IPS-18c (cell line): ENCODE data around the gene ATP1A4.
"Not testable (repeated sequence)": the region's sequence is repeated elsewhere in the genome, so short reads cannot be mapped to it uniquely, and the experiment has no call there.

ENCODE experiments used
- H3K4me3 ChIP-seq: 2 replicates; pipeline ENCODE4 v1.7.0; 2013; ENCODE audit warnings: low read depth, mild to moderate bottlenecking, low read length, moderate library complexity; ENCODE audit not compliant: insufficient read depth
- H3K9me3 ChIP-seq: one replicate; pipeline ENCODE4 v1.6.1; 2013; ENCODE audit warnings: mild to moderate bottlenecking, low read length, moderate library complexity; ENCODE audit not compliant: control insufficient read depth, insufficient read depth

ATP1A4 gene

DNA sequence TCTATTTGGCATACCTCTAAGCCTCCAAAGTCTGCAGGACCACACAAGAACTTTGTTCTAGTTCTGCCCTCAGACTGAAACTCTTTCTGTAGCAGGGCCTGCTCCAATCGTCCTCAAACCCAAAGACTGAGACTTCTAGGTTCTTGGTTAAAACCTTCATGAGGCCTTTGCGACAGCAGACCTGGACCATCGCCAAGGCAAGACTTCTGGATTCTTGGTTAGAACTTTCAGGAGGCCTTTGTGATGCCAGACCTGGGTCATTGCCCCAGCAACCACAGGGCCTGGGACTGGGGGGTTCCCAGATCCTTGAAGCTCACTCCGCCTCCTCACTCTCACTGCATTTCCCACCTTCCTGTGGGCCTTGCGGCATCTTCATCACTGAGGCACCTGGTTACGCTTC, at the start of gene ATP1A4:
TSS of gene ATP1A4 (plus strand) at position 301 of the 400 bp plus-strand sequence. CDS start 438 bp downstream, outside the sequence.
- Histone ChIP-seq H3K4me3 (no peak within 1 kb of the TSS), H3K9me3 (no peaks in the 10 kb centered on the region)

DNA sequence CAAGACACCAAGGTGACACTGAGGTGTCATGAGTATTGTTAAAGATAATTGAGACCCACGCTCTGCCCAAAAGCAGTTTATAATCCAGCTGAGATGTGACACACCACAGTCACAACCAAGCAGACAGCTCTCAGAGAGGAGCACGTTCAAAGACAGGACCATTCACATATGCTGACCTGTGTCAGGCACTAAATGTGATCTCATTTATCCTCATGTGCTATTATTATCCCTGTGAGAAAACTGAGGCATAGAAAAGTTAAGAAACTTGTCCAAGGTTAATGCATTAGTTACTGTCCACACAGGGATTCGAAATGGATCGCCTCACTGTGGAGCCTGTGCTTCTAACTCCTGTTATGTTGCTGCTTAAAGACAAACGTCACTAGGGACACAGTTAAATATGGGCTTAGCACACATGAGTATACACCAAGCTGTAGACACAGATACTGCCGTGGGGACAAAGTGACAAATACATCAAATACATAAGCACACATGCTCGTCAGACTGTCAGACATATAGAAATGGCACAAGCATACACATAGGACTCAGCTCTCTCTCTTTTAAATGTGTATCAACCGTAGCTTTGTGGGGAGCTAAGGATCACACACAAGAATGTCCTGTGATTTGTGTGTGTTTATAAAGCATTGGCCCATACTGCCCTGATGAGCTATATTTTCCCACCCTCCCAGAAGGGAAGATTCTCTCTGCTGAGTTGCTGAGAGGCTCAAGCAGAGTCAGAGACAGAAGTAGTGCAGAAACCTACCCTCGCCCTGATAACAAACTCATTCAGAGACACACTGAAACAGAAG, 49.5 kb upstream of the ATP1A4 start:
- H3K4me3 ChIP-seq: no peak overlapping the region
- H3K9me3 ChIP-seq: no peaks in the 10 kb centered on the region

DNA sequence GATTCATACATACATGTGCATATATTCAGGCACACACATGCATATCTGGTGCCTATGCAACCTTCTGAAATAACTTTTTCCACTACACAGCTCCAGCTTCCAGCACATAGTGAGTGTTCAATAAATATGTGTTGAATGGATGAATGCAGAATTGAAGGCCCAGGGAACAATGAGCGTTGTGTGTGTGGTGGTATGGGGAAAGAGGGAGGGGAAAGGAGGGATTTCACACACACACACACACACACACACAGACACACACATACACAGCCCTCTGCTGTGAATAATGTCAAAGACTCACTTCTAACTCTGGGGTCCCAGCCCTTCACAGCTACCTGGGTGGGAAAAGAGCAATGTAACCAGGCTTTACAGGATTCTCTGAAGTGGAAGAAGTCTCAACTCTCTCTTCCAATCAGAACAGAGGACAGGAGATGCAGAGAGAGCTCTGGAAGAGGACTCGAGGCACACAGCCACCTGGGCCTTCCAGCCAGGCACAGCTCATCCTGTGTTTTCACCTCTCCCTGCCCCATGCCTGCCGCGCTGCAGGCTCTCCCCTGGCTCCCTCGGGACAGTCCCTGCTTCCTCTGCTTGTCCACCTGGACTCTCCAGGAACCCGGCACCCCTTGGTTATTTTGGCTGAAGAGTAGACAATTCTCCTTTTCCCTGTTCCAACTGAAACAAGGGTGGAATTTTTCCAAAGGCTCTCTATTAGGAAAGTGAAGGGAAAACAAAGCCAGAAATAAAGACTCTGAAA, 47.6 kb upstream of the ATP1A4 start:
- Histone ChIP-seq H3K9me3 (no peaks in the 10 kb centered on the region), H3K4me3 (no peak overlapping the region)

DNA sequence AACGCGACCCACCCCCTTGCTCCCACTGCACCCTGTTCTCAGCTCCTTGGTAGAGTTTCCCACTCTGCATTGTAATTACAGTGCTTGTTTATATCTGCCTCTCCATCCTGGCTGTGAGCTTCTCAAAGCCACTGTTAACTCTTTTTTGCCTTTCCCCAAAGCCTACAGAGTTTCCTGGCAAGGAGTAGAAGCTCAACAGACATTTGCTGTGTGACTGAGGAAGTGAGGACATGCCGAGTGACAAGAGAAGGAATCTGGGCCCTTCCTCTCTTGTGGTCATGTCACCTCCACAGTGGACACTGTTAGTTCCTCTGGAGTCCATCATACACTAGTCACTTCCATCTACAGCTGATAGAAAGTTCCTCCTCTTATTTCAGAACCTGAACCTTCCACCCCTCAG, 46.9 kb upstream of the ATP1A4 start:
- Histone ChIP-seq H3K4me3 (no peak overlapping the region), H3K9me3 (no peaks in the 10 kb centered on the region)

DNA sequence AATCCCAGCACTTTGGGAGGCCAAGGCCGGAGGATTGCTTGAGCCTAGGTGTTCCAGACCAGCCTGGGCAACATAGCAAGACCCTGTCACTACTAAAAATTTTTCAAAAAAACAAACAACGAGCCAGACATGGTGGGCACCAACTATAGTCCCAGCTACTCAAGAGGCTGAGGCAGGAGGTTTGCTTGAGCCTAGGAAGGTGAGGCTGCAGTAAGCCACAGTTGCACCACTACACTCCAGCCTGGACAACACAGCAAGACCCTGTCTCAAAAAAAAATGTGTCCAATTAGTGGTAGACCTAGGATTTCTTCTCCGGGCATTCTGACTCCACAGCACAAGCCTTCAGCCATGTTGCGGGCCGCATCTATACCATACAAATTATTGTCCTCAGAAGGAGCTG, 46.2 kb upstream of the ATP1A4 start:
- no peak overlapping the region for H3K4me3 ChIP-seq
- no peaks in the 10 kb centered on the region for H3K9me3 ChIP-seq

DNA sequence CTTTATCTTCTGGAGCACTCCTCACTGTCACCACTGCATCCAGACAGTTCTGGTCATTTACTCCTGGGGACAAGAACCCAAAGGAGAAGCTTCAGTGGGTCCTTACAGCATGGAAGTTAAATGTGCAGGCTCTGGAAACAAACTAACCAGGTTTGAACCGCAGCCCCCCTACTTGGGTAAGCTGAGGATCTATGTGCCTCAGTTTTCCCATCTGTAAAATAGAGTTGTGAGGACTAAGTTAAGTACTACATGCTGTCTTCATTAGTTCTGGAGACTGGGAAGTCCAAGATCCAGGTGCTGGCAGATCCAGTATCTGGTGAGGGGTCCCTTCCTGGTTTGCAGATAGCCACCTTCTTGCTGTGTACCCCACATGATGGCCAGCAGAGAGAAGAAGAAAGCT, 43.9 kb upstream of the ATP1A4 start:
- no peaks in the 10 kb centered on the region for H3K9me3 ChIP-seq

DNA sequence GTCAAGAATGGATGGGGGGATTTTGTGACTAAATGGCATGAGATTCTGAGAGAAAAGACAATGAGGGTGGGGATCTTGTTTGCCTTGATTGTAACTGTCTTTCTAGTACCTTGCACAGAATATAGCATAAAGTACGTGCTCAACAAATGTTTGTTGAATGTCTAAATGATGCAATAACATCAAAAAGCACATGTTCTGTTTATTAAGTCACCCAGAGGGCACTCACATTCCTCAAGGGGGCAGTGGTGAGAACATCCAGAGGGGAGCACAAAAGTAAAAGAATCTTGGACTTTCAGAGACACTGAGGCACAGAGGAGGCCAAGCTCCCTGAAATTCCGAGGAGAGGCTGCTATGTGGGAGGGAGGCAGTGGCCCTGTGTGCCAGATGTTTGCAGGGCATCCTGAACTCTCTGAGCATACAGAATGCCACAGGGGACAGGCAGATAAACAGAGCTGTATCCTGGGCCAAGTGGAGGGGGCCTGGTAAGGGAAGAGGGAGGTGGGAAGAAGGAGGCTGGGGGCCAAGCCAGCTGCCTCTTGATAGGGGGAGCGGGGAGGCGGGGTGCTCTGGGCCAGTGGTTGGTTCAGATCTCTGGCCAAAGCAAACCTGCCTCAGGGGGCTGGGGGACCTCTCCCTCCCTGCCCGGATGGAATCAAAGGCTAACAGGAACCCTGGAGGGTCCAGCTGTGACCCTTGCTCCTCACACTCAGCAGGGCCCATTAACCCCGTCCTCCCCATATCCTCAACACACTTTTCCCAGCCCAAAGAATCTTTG, 42.3 kb upstream of the ATP1A4 start:
- Histone ChIP-seq H3K4me3 (0 out of 2 replicates have a peak overlapping the region, but pooled peaks have one; percentile 0), H3K9me3 (no peaks in the 10 kb centered on the region)

More for the DNA sequence above, 43.9 kb upstream of the ATP1A4 start:
- H3K4me3 ChIP-seq: no peak overlapping the region

DNA sequence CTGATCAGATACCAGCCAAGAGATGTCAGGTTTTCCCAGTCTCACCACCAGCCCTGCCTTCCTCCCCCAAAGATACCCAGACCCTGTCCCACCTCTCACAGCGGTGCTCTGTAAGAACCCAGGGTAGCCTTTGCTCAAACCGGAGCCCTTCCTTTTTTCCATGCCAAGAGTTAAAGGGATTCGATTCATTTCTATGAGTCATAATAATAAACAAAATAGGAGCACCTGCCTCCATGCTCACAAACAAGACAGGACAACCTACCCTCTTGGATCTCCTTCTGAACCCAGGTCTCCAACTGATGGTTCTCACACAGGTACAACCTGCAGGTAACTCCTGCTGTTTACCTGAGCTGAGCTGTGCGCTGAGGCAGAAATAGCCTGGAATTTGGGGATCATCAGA, 41.7 kb upstream of the ATP1A4 start:
- H3K4me3 ChIP-seq: peak overlapping the region; percentile 0; the same call in 1 of the 2 replicates

DNA sequence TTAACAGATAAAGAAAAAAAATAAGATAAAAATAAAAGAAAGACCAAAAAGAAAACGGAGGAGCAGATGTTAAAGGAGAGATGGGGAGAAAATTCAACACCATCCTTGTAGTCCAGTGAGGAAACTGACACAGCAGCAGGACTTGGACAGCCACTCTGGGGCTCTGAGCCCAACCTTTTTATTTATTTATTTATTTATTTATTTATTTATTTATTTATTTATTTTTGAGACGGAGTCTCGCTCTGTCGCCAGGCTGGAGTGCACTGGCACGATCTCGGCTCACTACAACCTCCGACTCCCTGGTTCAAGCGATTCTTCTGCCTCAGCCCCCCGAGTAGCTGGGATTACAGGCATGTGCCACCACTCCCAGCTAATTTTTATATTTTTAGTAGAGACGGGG, 39.9 kb upstream of the ATP1A4 start:
- H3K9me3 ChIP-seq, H3K4me3 ChIP-seq: not testable (repeated sequence)

More for the DNA sequence above, 41.7 kb upstream of the ATP1A4 start:
- no peaks in the 10 kb centered on the region for H3K9me3 ChIP-seq

DNA sequence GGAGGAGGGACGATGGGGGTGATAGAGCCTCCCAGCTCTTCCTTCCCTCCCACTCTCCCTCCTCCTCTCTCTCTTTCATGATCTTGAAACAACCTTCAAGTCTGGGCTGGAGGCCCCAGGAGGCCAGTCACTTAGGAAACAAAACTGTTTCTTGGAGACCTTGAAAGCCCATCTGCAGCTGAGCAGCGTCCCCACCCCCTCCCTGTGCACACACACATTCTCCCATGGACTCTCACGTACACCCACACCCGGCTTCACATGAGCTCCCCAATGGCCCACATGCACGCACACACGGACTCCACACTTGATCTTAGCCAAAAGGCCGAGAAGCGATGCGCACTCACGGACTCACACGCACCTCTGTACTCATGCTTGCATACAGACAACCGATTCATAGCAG, 39.0 kb upstream of the ATP1A4 start:
- H3K9me3 ChIP-seq: peaks cover 2% of the 10 kb centered on the region

DNA sequence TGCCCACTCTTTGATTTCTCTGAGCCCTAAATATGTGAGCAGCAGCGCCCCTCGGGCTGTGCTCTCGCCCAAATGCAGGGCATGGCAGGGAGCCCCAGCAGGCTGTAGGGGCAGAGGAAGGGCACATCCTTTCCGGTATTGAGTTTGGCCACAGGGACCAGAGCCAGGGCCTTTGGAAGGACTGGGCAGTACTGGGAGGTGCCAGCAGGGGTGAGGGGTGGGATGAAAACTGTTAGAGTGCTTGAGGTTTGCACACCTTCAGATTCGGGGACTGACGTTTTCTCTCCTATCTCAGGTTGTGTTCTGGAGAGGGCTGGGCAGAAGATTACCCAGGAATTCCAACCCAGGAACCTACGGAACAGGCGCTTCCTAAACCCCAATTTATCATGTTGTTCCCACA, 38.0 kb upstream of the ATP1A4 start:
- no peak overlapping the region for H3K4me3 ChIP-seq

More for the DNA sequence above, 39.0 kb upstream of the ATP1A4 start:
- no peak overlapping the region for H3K4me3 ChIP-seq

DNA sequence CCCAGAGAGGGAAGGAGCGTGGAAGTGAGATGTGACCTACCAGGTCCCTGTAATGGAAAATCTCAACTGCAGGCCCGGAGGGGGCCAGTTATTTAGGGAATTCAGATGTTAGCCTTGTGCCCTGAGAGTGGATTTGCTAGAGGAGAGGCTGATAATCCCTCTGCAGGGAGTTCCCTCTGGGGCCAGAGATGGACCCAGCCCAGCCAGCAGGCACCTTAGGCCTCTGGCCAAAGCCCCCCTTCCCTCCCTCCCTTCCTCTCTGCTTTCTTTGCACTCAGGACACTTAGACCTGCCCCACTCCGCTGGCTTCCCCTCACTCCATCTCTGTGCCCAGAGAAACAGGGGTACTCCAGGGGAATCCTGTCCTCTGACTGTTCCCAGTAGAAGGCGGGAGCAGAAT, 37.3 kb upstream of the ATP1A4 start:
- H3K4me3 ChIP-seq: no peak overlapping the region
- peaks cover 2% of the 10 kb centered on the region for H3K9me3 ChIP-seq

More for the DNA sequence above, 38.0 kb upstream of the ATP1A4 start:
- H3K9me3 ChIP-seq: peaks cover 2% of the 10 kb centered on the region

DNA sequence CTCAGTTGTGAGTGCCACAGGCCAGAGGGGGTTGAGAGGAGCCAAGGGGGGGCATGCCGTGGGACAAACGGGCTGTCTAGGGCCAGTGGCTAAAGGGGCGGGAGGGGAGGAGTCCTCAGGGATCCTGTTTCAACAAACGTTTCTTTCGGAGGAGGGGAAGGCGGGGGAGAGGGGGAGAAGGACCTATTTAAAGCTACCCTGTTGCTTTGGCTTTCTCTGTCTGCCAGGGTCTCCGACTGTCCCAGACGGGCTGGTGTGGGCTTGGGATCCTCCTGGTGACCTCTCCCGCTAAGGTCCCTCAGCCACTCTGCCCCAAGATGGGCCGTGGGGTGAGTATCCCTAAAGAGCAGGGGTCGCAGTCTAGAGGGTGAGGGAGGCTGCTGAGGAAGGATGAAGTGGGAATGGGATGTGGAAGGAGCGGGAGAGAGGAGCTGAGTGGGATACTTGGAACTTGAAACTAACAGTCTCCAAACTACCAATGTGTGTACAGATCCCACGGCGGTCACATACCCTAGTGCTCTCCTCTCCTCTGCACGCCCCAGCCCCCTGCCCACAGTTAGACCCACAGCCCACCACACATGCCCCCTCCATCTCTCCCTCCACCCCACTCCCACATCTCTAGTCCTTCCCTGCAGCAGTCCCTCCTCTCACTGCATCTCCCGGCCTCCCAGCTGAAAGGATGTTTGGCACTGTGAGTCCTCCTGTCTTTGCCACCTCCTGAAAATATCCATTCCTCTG, 35.7 kb upstream of the ATP1A4 start, which contains the start of gene ATP1A2:
TSS of gene ATP1A2 (plus strand) at position 215 of the 738 bp plus-strand sequence. CDS start at position 318, 103 bp downstream.
- peaks cover 2% of the 10 kb centered on the region for H3K9me3 ChIP-seq
- H3K4me3 ChIP-seq: peak within 1 kb of the TSS; percentile 49

DNA sequence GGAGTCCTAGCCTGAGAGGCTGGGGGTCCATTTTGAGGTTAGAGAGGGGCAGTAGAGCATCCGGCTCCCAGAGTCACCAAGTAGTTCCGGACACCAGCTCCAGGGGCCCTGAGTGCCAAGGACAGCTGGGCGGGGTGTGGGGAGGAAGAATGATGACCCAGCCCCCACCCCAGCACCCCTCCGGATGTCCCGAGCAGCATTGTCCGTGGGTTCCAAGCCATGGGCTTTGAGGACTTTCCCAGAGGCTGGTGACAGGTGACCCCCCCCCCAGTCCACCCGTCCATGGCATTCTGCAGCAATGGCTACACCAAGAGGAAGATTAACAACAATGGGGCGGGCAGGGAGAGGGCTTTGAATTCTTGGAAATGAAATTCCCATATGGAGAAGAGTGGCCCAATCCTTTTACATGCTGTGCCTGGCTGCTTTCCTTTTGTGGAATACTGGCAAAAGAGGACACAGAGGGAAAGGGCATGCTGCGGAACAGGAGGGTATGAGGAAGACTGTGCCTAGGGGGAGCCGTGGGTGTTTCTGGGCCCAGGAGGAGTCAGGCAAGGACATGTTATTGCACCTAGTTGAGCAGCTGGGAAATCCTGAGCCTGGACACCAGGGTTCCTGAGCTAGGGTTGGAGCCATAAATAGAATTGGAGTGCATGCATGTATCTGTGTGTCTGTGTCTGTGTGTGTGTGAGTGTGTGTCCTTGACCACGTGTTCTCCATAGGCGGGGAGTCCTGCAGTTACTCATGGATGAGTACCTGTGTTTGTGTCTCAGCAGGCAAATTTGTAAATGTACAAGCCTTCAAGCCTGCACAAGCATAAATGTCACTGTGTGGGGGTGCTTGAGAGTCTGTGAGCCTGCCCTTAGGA, 34.9 kb upstream of the ATP1A4 start:
- peak overlapping the region; percentile 49 for H3K4me3 ChIP-seq
- peaks cover 2% of the 10 kb centered on the region for H3K9me3 ChIP-seq

DNA sequence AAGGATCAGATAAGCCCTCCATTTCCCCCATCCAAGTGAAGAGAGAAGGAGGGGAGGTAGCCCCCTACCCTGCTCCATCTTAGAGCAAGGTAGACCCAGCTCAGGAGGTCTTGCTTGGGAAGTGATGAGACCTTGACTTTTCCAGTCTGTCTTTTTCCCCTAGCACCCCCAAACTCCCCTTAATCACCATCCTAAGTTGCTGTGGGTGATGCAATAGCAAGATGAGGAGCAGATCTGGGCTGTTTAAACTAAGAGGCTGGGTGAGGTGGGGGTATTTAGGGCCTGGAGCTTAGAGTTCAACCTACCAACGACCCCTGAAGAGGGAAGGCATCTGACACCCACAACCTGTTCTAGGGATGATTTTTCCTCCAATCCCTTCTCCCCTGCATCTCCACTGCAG, 34.1 kb upstream of the ATP1A4 start:
- no peak overlapping the region; the same call in 1 of the 2 replicates for H3K4me3 ChIP-seq
- peaks cover 2% of the 10 kb centered on the region for H3K9me3 ChIP-seq

DNA sequence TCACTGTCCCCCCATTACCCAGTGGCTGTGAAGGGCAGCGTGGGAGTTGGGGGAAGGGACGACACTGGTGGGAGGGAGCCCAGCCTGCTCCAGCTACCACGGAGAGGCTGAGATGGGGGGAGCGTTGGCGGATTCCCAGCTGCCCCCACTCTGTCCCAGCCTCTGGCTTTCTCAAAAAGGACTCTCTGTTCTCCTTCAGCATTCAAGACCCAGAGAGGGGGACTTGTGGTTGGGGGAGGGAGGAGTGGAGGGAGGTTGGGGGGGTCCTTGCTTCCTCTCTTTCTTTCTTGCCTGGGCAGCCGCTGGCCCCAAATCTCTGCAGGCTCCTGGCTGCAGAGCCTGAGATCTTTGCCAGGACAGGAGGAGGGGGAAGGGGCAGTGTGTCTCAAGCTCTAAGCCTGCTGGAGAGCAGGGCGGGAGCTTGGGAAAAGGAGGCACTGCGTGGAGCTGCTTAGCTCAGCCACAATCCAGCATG, 33.7 kb upstream of the ATP1A4 start:
- Histone ChIP-seq H3K4me3 (no peak overlapping the region; the same call in 1 of the 2 replicates), H3K9me3 (peaks cover 2% of the 10 kb centered on the region)
